Renal pelvis (tissue), 4 donors: ENCODE data around the gene GPS2. TPM values are rescaled to one million over a fixed set of nuclear protein-coding genes. Genes with fewer than 3 reads are reported as not detected.
"Not testable (repeated sequence)": the region's sequence is repeated elsewhere in the genome, so short reads cannot be mapped to it uniquely, and the experiment has no call there.

Source experiments
- DNase-seq: peaks from one replicate; pipeline ENCODE4 v3.0.0-alpha.2; 2013
- polyA plus RNA-seq, 3 donors: library from polyadenylated mRNA; unstranded; fragments of 120-200 nt; gene quantifications; one replicate each; pipeline ENCODE4 v1.2.1, GENCODE V29; 2013; ENCODE audit not compliant: insufficient read length in 3 of 3

The GPS2 gene
- polyA plus RNA-seq, 3 donors = 96.6 to 102 (median 97.8) TPM

GRCh38 chr17:7347630-7348477 lies 32.7 kb upstream of the GPS2 start:
- DNase-seq = no peak

GRCh38 chr17:7346761-7347614 lies 31.8 kb upstream of the GPS2 start:
- no peak for DNase-seq

GRCh38 chr17:7343250-7343649 lies 28.1 kb upstream of the GPS2 start:
- DNase-seq = no peak

GRCh38 chr17:7341842-7342241 lies 26.7 kb upstream of the GPS2 start:
- DNase-seq = no peak

GRCh38 chr17:7340179-7340578 lies 25.0 kb upstream of the GPS2 start:
- no peak for DNase-seq

GRCh38 chr17:7337600-7337999 lies 22.4 kb upstream of the GPS2 start:
- DNase-seq = not testable (repeated sequence)

GRCh38 chr17:7336240-7337175 lies 21.3 kb upstream of the GPS2 start, which contains the start of gene ACAP1:
ACAP1 (plus strand) TSS chr17:7336529; CDS start chr17:7336735, 206 bp downstream.
- DNase-seq = no peak

GRCh38 chr17:7335765-7336164 lies 20.6 kb upstream of the GPS2 start:
- DNase-seq = not testable (repeated sequence)

- DNase-seq = no peak
Measured at GRCh38 chr17:7334938-7335538, 19.9 kb upstream of the GPS2 start.

GRCh38 chr17:7332600-7333069 lies 17.5 kb upstream of the GPS2 start:
- not testable (repeated sequence) for DNase-seq

GRCh38 chr17:7332111-7332510 lies 17.0 kb upstream of the GPS2 start:
- DNase-seq = no peak

GRCh38 chr17:7330638-7331015 lies 15.5 kb upstream of the GPS2 start:
- DNase-seq = no peak

GRCh38 chr17:7329997-7330637 lies 15.0 kb upstream of the GPS2 start:
- peak; percentile 86 for DNase-seq

GRCh38 chr17:7329374-7329996 lies 14.3 kb upstream of the GPS2 start:
- peak; percentile 99 for DNase-seq

- no peak for DNase-seq
Measured at GRCh38 chr17:7328840-7329373, 13.7 kb upstream of the GPS2 start, which contains the start of gene NEURL4. NEURL4 (minus strand) TSS chr17:7329335; CDS start chr17:7329312, 23 bp downstream.

GRCh38 chr17:7328009-7328408 lies 12.8 kb upstream of the GPS2 start:
- no peak for DNase-seq

GRCh38 chr17:7327501-7327900 lies 12.3 kb upstream of the GPS2 start:
- DNase-seq = no peak

GRCh38 chr17:7327056-7327455 lies 11.9 kb upstream of the GPS2 start:
- DNase-seq = no peak

GRCh38 chr17:7326186-7326585 lies 11.0 kb upstream of the GPS2 start:
- no peak for DNase-seq
